HepG2 (cell line): ENCODE results near the gene SLC39A8. TPM values are rescaled to one million over a fixed set of nuclear protein-coding genes. Genes with fewer than 3 reads are reported as not detected.

Experiments
- ATF1 ChIP-seq: IDR thresholded peaks from 2 replicates; pipeline ENCODE4 v1.6.1; 2016; ENCODE audit warnings: mild to moderate bottlenecking, control low read depth
- ATF3 ChIP-seq: sonication (generic); formaldehyde crosslinking; IDR thresholded peaks from 2 replicates; pipeline ENCODE4 v1.4.0; 2020; ENCODE audit warnings: missing genetic modification reagents
- ATF7 ChIP-seq, 2 experiments: fragments of 450-650 bp in 1 of 2; sonication (generic) in 1 of 2; formaldehyde crosslinking in 1 of 2; IDR thresholded peaks; 2 replicates each; pipeline versions ENCODE4 v1.4.0 to v1.6.1; 2016 to 2020; ENCODE audit warnings: antibody characterized with exemption in 1 of 2, mild to moderate bottlenecking in 1 of 2, missing genetic modification reagents in 1 of 2
- BORCS8-MEF2B ChIP-seq: sonication (generic); formaldehyde crosslinking; IDR thresholded peaks from 2 replicates; pipeline ENCODE4 v1.8.0; 2022; ENCODE audit warnings: mild to moderate bottlenecking, missing genetic modification reagents
- CCAR2 ChIP-seq: fragments of 200-400 bp; formaldehyde crosslinking; optimal IDR thresholded peaks from 2 replicates; pipeline ENCODE3; 2018; ENCODE audit warnings: low read depth, mild to moderate bottlenecking, low read length, moderate library complexity
- DNMT1 ChIP-seq: sonication (generic); formaldehyde crosslinking; IDR thresholded peaks from 2 replicates; pipeline ENCODE4 v1.5.1; 2020; ENCODE audit warnings: mild to moderate bottlenecking, missing genetic modification reagents
- KDM2A ChIP-seq: sonication (generic); formaldehyde crosslinking; IDR thresholded peaks from 2 replicates; pipeline ENCODE4 v1.4.0; 2020; ENCODE audit warnings: low read depth, missing genetic modification reagents, borderline replicate concordance
- LRRFIP1 ChIP-seq: sonication (generic); formaldehyde crosslinking; conservative IDR thresholded peaks from 2 replicates; pipeline ENCODE4 v1.4.0; 2020; ENCODE audit warnings: missing genetic modification reagents
- MAZ ChIP-seq, 2 experiments: sonication (generic) in 1 of 2; formaldehyde crosslinking in 1 of 2; IDR thresholded peaks; 2 replicates each; pipeline versions ENCODE4 v1.5.0 to v1.6.1; 2012 to 2020; ENCODE audit warnings: low read depth in 2 of 2, mild to moderate bottlenecking in 2 of 2, borderline replicate concordance in 1 of 2, improper control_type of control experiment in 1 of 2, low read length in 1 of 2, missing genetic modification reagents in 1 of 2, moderate library complexity in 1 of 2
- MED1 ChIP-seq: sonication (generic); formaldehyde crosslinking; IDR thresholded peaks from 2 replicates; pipeline ENCODE4 v1.4.0; 2020; ENCODE audit warnings: missing genetic modification reagents
- NFE2 ChIP-seq: sonication (generic); formaldehyde crosslinking; IDR thresholded peaks from 2 replicates; pipeline ENCODE4 v1.4.0; 2020; ENCODE audit warnings: missing genetic modification reagents
- PTBP1 ChIP-seq: fragments of 200-400 bp; formaldehyde crosslinking; IDR thresholded peaks from 2 replicates; pipeline ENCODE4 v1.6.1; 2018; ENCODE audit warnings: low read length, low read depth; ENCODE audit not compliant: poor library complexity, severe bottlenecking
- RBAK ChIP-seq: sonication (generic); formaldehyde crosslinking; IDR thresholded peaks from 2 replicates; pipeline ENCODE4 v1.5.1; 2020; ENCODE audit warnings: mild to moderate bottlenecking, missing genetic modification reagents
- SMAD9 ChIP-seq: sonication (generic); formaldehyde crosslinking; IDR thresholded peaks from 2 replicates; pipeline ENCODE4 v1.5.1; 2020; ENCODE audit warnings: mild to moderate bottlenecking, missing genetic modification reagents
- SRSF4 ChIP-seq: fragments of 200-400 bp; formaldehyde crosslinking; IDR thresholded peaks from one replicate; pipeline ENCODE4 v1.6.1; 2018; ENCODE audit warnings: mild to moderate bottlenecking, low read depth, low read length, moderate library complexity; ENCODE audit not compliant: poor library complexity, severe bottlenecking
- SRSF9 ChIP-seq: fragments of 200-400 bp; formaldehyde crosslinking; IDR thresholded peaks from 2 replicates; pipeline ENCODE4 v1.6.1; 2018; ENCODE audit warnings: borderline replicate concordance, mild to moderate bottlenecking, low read depth, low read length; ENCODE audit not compliant: insufficient read depth, poor library complexity, severe bottlenecking
- TAF1 ChIP-seq: sonication (generic); formaldehyde crosslinking; IDR thresholded peaks from 2 replicates; pipeline ENCODE4 v1.4.0; 2020; ENCODE audit warnings: missing genetic modification reagents
- TARDBP ChIP-seq: sonication (generic); formaldehyde crosslinking; IDR thresholded peaks from 2 replicates; pipeline ENCODE4 v1.8.0; 2022; ENCODE audit warnings: mild to moderate bottlenecking, missing genetic modification reagents
- ZNF180 ChIP-seq: sonication (generic); formaldehyde crosslinking; IDR thresholded peaks from 2 replicates; pipeline ENCODE4 v1.4.0; 2020; ENCODE audit warnings: low read depth, missing genetic modification reagents, borderline replicate concordance
- ZNF335 ChIP-seq: sonication (generic); formaldehyde crosslinking; IDR thresholded peaks from 2 replicates; pipeline ENCODE4 v1.4.0; 2020; ENCODE audit warnings: missing genetic modification reagents
- ZNF510 ChIP-seq: sonication (generic); formaldehyde crosslinking; IDR thresholded peaks from 2 replicates; pipeline ENCODE4 v1.4.0; 2020; ENCODE audit warnings: low read depth, mild to moderate bottlenecking, missing genetic modification reagents
- ZNF530 ChIP-seq: sonication (generic); formaldehyde crosslinking; IDR thresholded peaks from 2 replicates; pipeline ENCODE4 v1.5.0; 2020; ENCODE audit warnings: low read depth, mild to moderate bottlenecking, missing genetic modification reagents
- ZNF652 ChIP-seq: IDR thresholded peaks from 2 replicates; pipeline ENCODE4 v1.6.1; 2016; ENCODE audit warnings: low read depth, borderline replicate concordance
- ZNF776 ChIP-seq: sonication (generic); formaldehyde crosslinking; IDR thresholded peaks from 2 replicates; pipeline ENCODE4 v1.4.0; 2020; ENCODE audit warnings: mild to moderate bottlenecking, missing genetic modification reagents
- polyA plus RNA-seq, 8 experiments: library from polyadenylated mRNA; depleted of rRNA in 3 of 8; stranded (reverse) in 7 of 8; unstranded in 1 of 8; fragments of >200 nt; fragmentation: Illumina TruSeq in 4 of 8; extraction: Trizol in 4 of 8; gene quantifications; 2 replicates each; pipeline versions ENCODE4 v1.2.1 to v1.2.3, GENCODE V29; 2011 to 2016; ENCODE audit warnings: low read depth in 4 of 8, missing spikeins in 1 of 8, mixed read lengths in 1 of 8; ENCODE audit not compliant: insufficient read depth in 1 of 8
- total RNA-seq, 5 experiments: library from RNA; depleted of rRNA; stranded (reverse); fragments of >200 nt; fragmentation: Illumina TruSeq; extraction: Trizol; gene quantifications; 2 replicates each; pipeline ENCODE4 v1.2.3, GENCODE V29; 2016; ENCODE audit warnings: low read depth in 1 of 5
- TF ChIP-seq, protein P1 (sequence below): sonication (generic); formaldehyde crosslinking; IDR thresholded peaks from 2 replicates; pipeline ENCODE4 v1.5.0; 2020; ENCODE audit warnings: missing genetic modification reagents, mild to moderate bottlenecking, borderline replicate concordance
- TF ChIP-seq, protein P2 (sequence below), 2 experiments: sonication (generic) in 1 of 2; formaldehyde crosslinking in 1 of 2; IDR thresholded peaks; 2 replicates each; pipeline versions ENCODE4 v1.4.0 to v1.6.1; 2018 to 2020; ENCODE audit warnings: missing genetic modification reagents in 2 of 2, borderline replicate concordance in 1 of 2, low read depth in 1 of 2, mild to moderate bottlenecking in 1 of 2, missing biosample characterization in 1 of 2

Gene SLC39A8
- total and polyA plus RNA-seq, 2 of the 13 experiments (the other 11 are each of a cell fraction or from before 2014, with no cell fraction given) = 0.22 to 0.38 TPM

GRCh38 chr4:102344520-102344953, 745 bp downstream of the SLC39A8 start (continued):
- no peak for TF ChIP-seq MAZ (IDR thresholded peaks at IDR 0.05; ENCODE audit: borderline replicate concordance, low read depth, low read length)
- TF ChIP-seq MAZ (CRISPR knock-in tag; IDR thresholded peaks at IDR 0.05; ENCODE audit: low read depth) = no peak
- TF ChIP-seq ATF7 (IDR thresholded peaks at IDR 0.05) = no peak
- TF ChIP-seq ATF7 (CRISPR knock-in tag; IDR thresholded peaks at IDR 0.05) = no peak
- no peak for TF ChIP-seq NFE2 (CRISPR knock-in tag)
- no peak for TF ChIP-seq ZNF335
- no peak for TF ChIP-seq ZNF530 (CRISPR knock-in tag)
- no peak for TF ChIP-seq ZNF180 (CRISPR knock-in tag)
- TF ChIP-seq BORCS8-MEF2B (CRISPR knock-in tag) = no peak
- TF ChIP-seq RBAK (CRISPR knock-in tag) = no peak
- no peak for TF ChIP-seq PTBP1
- no peak for TF ChIP-seq DNMT1 (CRISPR knock-in tag)
- TF ChIP-seq ATF3 (CRISPR knock-in tag) = no peak
- TF ChIP-seq ZNF776 (CRISPR knock-in tag) = no peak
- TF ChIP-seq TAF1 (CRISPR knock-in tag) = no peak
- TF ChIP-seq ZNF652 (CRISPR knock-in tag) = no peak
- TF ChIP-seq SRSF4 = no peak
- no peak for TF ChIP-seq SMAD9 (CRISPR knock-in tag)
- TF ChIP-seq ATF1 (CRISPR knock-in tag) = no peak
- TF ChIP-seq TARDBP (CRISPR knock-in tag) = no peak
- TF ChIP-seq MED1 (CRISPR knock-in tag) = no peak
- TF ChIP-seq ZNF510 (CRISPR knock-in tag) = no peak
- no peak for TF ChIP-seq SRSF9
- TF ChIP-seq CCAR2 = no peak
- TF ChIP-seq, protein P1, sequence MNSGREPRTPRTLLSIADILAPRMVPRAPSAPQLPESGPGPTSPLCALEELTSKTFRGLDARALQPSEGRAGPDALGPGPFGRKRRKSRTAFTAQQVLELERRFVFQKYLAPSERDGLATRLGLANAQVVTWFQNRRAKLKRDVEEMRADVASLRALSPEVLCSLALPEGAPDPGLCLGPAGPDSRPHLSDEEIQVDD (CRISPR knock-in tag) = no peak
- TF ChIP-seq LRRFIP1 (CRISPR knock-in tag) = no peak
- TF ChIP-seq, protein P2, sequence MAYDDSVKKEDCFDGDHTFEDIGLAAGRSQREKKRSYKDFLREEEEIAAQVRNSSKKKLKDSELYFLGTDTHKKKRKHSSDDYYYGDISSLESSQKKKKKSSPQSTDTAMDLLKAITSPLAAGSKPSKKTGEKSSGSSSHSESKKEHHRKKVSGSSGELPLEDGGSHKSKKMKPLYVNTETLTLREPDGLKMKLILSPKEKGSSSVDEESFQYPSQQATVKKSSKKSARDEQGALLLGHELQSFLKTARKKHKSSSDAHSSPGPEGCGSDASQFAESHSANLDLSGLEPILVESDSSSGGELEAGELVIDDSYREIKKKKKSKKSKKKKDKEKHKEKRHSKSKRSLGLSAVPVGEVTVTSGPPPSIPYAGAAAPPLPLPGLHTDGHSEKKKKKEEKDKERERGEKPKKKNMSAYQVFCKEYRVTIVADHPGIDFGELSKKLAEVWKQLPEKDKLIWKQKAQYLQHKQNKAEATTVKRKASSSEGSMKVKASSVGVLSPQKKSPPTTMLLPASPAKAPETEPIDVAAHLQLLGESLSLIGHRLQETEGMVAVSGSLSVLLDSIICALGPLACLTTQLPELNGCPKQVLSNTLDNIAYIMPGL (CRISPR knock-in tag; IDR thresholded peaks at IDR 0.05; ENCODE audit: borderline replicate concordance in 1 of 2, low read depth in 1 of 2) = no peak
- TF ChIP-seq KDM2A (CRISPR knock-in tag) = 0 out of 2 replicates have a peak, but pooled peaks have one; percentile 11
